ENCODE data around the gene ZNF32. TPM values are rescaled to one million over a fixed set of nuclear protein-coding genes. Genes with fewer than 3 reads are reported as not detected.

ZNF32 gene
- total RNA-seq, 4 donors from 2014 or later: 54.8 to 77.7 (median 57.4) TPM

GRCh38 chr10:43598446-43598845, 50.2 kb downstream of the ZNF32 start:
- intact Hi-C loops (cut with DNase I): no loop called here
- H3K27ac ChIP-seq (replicated peaks in 1 of 4): no peak overlapping the region
- H3K4me3 ChIP-seq: no peak overlapping the region
- TF ChIP-seq CTCF (IDR thresholded peaks at IDR 0.05) (no peak), POLR2AphosphoS5 (IDR thresholded peaks at IDR 0.05) (no peak), EP300 (IDR thresholded peaks at IDR 0.05) (no peak), POLR2A (IDR thresholded peaks at IDR 0.05; ENCODE audit: low read depth) (no peak)
- no peaks in the 10 kb centered on the region for H3K27me3 ChIP-seq
- H3K4me1 ChIP-seq: peaks cover 0 to 10% (median 9%) of the 10 kb centered on the region in 4 donors
- DNase-seq (ENCODE audit: extremely low spot score): peak; percentile 90
- WGBS: 37% methylated on average over 2 of the region's 2 CpGs
- no peaks in the 10 kb centered on the region for H3K36me3 ChIP-seq
- no peaks in the 10 kb centered on the region for H3K9me3 ChIP-seq

- Histone ChIP-seq H3K27me3 (no peaks in the 10 kb centered on the region), H3K27ac (replicated peaks in 1 of 4) (no peak overlapping the region), H3K4me3 (no peak overlapping the region), H3K36me3 (no peaks in the 10 kb centered on the region), H3K9me3 (no peaks in the 10 kb centered on the region), H3K4me1 (peaks cover 0 to 10% (median 9%) of the 10 kb centered on the region in 4 donors)
- no peak for TF ChIP-seq POLR2A (IDR thresholded peaks at IDR 0.05; ENCODE audit: low read depth)
- no peak for TF ChIP-seq POLR2AphosphoS5 (IDR thresholded peaks at IDR 0.05)
- no peak for TF ChIP-seq EP300 (IDR thresholded peaks at IDR 0.05)
- no peak for TF ChIP-seq CTCF (IDR thresholded peaks at IDR 0.05)
- intact Hi-C loops (cut with DNase I): no loop called here
- no peak for DNase-seq (ENCODE audit: extremely low spot score)
- WGBS: 75% methylated on average over 4 of the region's 4 CpGs
Measured at GRCh38 chr10:43596546-43596945, 52.1 kb downstream of the ZNF32 start.

- peak; percentile 89 for DNase-seq (ENCODE audit: extremely low spot score)
- Histone ChIP-seq H3K4me1 (peaks cover 0 to 10% (median 9%) of the 10 kb centered on the region in 4 donors), H3K9me3 (peaks cover 0 to 6% (median 0%) of the 10 kb centered on the region in 4 donors), H3K27ac (replicated peaks in 1 of 4) (no peak overlapping the region), H3K4me3 (peak overlapping the region in 1 of 4 donors; percentile 28), H3K27me3 (no peaks in the 10 kb centered on the region), H3K36me3 (no peaks in the 10 kb centered on the region)
- TF ChIP-seq POLR2A (IDR thresholded peaks at IDR 0.05; ENCODE audit: low read depth) (no peak), EP300 (IDR thresholded peaks at IDR 0.05) (no peak), CTCF (IDR thresholded peaks at IDR 0.05) (no peak), POLR2AphosphoS5 (IDR thresholded peaks at IDR 0.05) (no peak)
- intact Hi-C loops (cut with DNase I): no loop called here
- WGBS: 64% methylated on average over 7 of the region's 7 CpGs
Measured at GRCh38 chr10:43595739-43596298, 52.9 kb downstream of the ZNF32 start.

GRCh38 chr10:43594944-43595589, 53.6 kb downstream of the ZNF32 start:
- TF ChIP-seq POLR2A (IDR thresholded peaks at IDR 0.05; ENCODE audit: low read depth) (no peak), CTCF (IDR thresholded peaks at IDR 0.05) (no peak), POLR2AphosphoS5 (IDR thresholded peaks at IDR 0.05) (no peak), EP300 (IDR thresholded peaks at IDR 0.05) (no peak)
- Histone ChIP-seq H3K27me3 (no peaks in the 10 kb centered on the region), H3K9me3 (peaks cover 0 to 6% (median 0%) of the 10 kb centered on the region in 4 donors), H3K27ac (replicated peaks in 1 of 4) (no peak overlapping the region), H3K36me3 (no peaks in the 10 kb centered on the region), H3K4me3 (peak overlapping the region; percentile 16 to 44 (median 25)), H3K4me1 (peaks cover 0 to 10% (median 9%) of the 10 kb centered on the region in 4 donors)
- intact Hi-C loops (cut with DNase I): no loop called here
- 57% methylated on average over 8 of the region's 8 CpGs for WGBS
- DNase-seq (ENCODE audit: extremely low spot score): peak; percentile 89

Other genes with a start within 250 kb of the ZNF32 start
- gene HNRNPF, start 239.7 kb downstream of the ZNF32 start, total RNA-seq: 100 to 1,000 TPM; 113 to 243 (median 176) TPM
- 10 to 100 TPM in 1 of 4 donors, 1 to 10 TPM in 3; 9.1 to 10.1 (median 10.0) TPM for gene ZNF487, start 211.8 kb downstream of the ZNF32 start, total RNA-seq
- 1 to 10 TPM; 2.9 to 5.6 (median 5.2) TPM for gene ZNF239, start 74.3 kb downstream of the ZNF32 start, total RNA-seq
- 1 to 10 TPM; 1.9 to 2.8 (median 2.2) TPM for gene ZNF485, start 42.4 kb downstream of the ZNF32 start, total RNA-seq